ENCODE measurements around the gene NFYC.

GRCh38 chr1:40817791-40818263, 126.3 kb downstream of the NFYC start:
- TF ChIP-seq POLR2A (IDR thresholded peaks at IDR 0.05) (no peak), CTCF (IDR thresholded peaks at IDR 0.05) (no peak)
